A673 (cell line): ENCODE data around the gene GDF15. TPM values are rescaled to one million over a fixed set of nuclear protein-coding genes. Genes with fewer than 3 reads are reported as not detected.

ENCODE experiments used
- BruUV-seq: library from RNA; stranded (reverse); fragments of 400-500 nt; replicated peaks from 2 replicates; lab custom pipeline; 2021; lab: Mats Ljungman, UMichigan
- CTCF ChIA-PET: fragments of 300-600 bp; sonication (Branson Sonifier 250); formaldehyde crosslinking; loops from one replicate; lab custom pipeline; 2022; ENCODE audit warnings: antibody characterized with exemption; lab: Charles Lee
- POLR2A ChIA-PET: fragments of 300-600 bp; sonication (Branson Sonifier 250); formaldehyde crosslinking; loops from one replicate; lab custom pipeline; 2022; ENCODE audit warnings: antibody characterized with exemption; ENCODE audit not compliant: low non-redundant PET; lab: Charles Lee
- DNase-seq: peaks from one replicate; pipeline ENCODE4 v3.0.0-alpha.2; 2015; ENCODE audit warnings: low spot score
- H3K27ac ChIP-seq: fragments of 200-600 bp; sonication (generic); 2 replicates; pipeline ENCODE4 v1.5.1; 2016; ENCODE audit warnings: mixed run types, low read depth, mild to moderate bottlenecking, mixed read lengths, antibody characterized with exemption, low read length; ENCODE audit not compliant: poor library complexity, severe bottlenecking
- H3K27me3 ChIP-seq: fragments of 200-600 bp; sonication (generic); replicated peaks from 2 replicates; pipeline ENCODE4 v1.6.1; 2017; ENCODE audit warnings: mixed run types, low read depth, mild to moderate bottlenecking, mixed read lengths, antibody characterized with exemption, low read length; ENCODE audit not compliant: insufficient read depth, poor library complexity
- H3K36me3 ChIP-seq: fragments of 200-600 bp; sonication (generic); 2 replicates; pipeline ENCODE4 v1.6.1; 2016; ENCODE audit warnings: mixed run types, mild to moderate bottlenecking, mixed read lengths, antibody characterized with exemption, low read length; ENCODE audit not compliant: insufficient read depth, poor library complexity, severe bottlenecking
- H3K4me1 ChIP-seq: fragments of 200-600 bp; sonication (generic); 2 replicates; pipeline ENCODE4 v1.6.1; 2017; ENCODE audit warnings: mixed run types, mild to moderate bottlenecking, mixed read lengths, antibody characterized with exemption, low read length; ENCODE audit not compliant: insufficient read depth, poor library complexity, severe bottlenecking
- H3K4me3 ChIP-seq: fragments of 200-600 bp; sonication (generic); 2 replicates; pipeline ENCODE4 v1.5.1; 2016; ENCODE audit warnings: low read depth, mixed run types, mild to moderate bottlenecking, mixed read lengths, low read length; ENCODE audit not compliant: poor library complexity, severe bottlenecking
- H3K9me3 ChIP-seq: fragments of 200-600 bp; sonication (generic); 2 replicates; pipeline ENCODE4 v1.6.1; 2016; ENCODE audit warnings: mixed run types, low read depth, mild to moderate bottlenecking, mixed read lengths, antibody characterized with exemption, low read length; ENCODE audit not compliant: poor library complexity, severe bottlenecking
- CTCF ChIP-seq: fragments of 300-800, 200-600 bp; sonication (generic); conservative IDR thresholded peaks from 2 replicates; pipeline ENCODE4 v1.5.1; 2017; ENCODE audit warnings: low read depth, mild to moderate bottlenecking, antibody characterized with exemption, low read length, moderate library complexity, mixed read lengths
- EZH2 ChIP-seq: fragments of 200-600 bp; sonication (generic); IDR thresholded peaks from 2 replicates; pipeline ENCODE4 v1.6.1; 2017; ENCODE audit warnings: borderline replicate concordance, low read depth, mild to moderate bottlenecking, mixed read lengths, antibody characterized with exemption, low read length; ENCODE audit not compliant: poor library complexity, severe bottlenecking
- intact Hi-C: fragments of 100-400 bp; cut with micrococcal nuclease; formaldehyde crosslinking; loops from one replicate; pipeline ENCODE4 v1.10.0; 2022; ENCODE audit not compliant: unreplicated experiment
- total RNA-seq: library from RNA; stranded (reverse); gene quantifications from 2 replicates; pipeline ENCODE4 v1.2.3, GENCODE V29; 2021

GDF15 gene
- total RNA-seq, 1 experiment from 2014 or later, result 4.0 TPM

- ChIA-PET POLR2A (no interaction called here), CTCF (no interaction called here)
- intact Hi-C loops, result no loop called here
- peak overlapping the region; percentile 82 for H3K27ac ChIP-seq
- no peak overlapping the region for H3K4me3 ChIP-seq
- peaks cover 29% of the 10 kb centered on the region for H3K36me3 ChIP-seq
- H3K4me1 ChIP-seq, result peaks cover 90% of the 10 kb centered on the region
- no peaks in the 10 kb centered on the region for H3K9me3 ChIP-seq
- TF ChIP-seq CTCF (no peak), EZH2 (no peak)
- no peak for DNase-seq
- H3K27me3 ChIP-seq, result no peaks in the 10 kb centered on the region
- BruUV-seq, result no TSS peak
Measured at GRCh38 chr19:18430417-18431144, 44.6 kb downstream of the GDF15 start.

- BruUV-seq, result no TSS peak
- no peaks in the 10 kb centered on the region for H3K9me3 ChIP-seq
- TF ChIP-seq EZH2 (no peak), CTCF (no peak)
- DNase-seq, result no peak
- ChIA-PET CTCF (interaction anchor here (0.6 kb wide), 1 partner anchor 15 kb away, joined by 3 read pairs; no protein-coding TSS in a partner anchor), POLR2A (no interaction called here)
- H3K27me3 ChIP-seq, result no peaks in the 10 kb centered on the region
- intact Hi-C loops, result no loop called here
- peaks cover 38% of the 10 kb centered on the region for H3K36me3 ChIP-seq
- H3K27ac ChIP-seq, result peak overlapping the region; percentile 85
- peaks cover 84% of the 10 kb centered on the region for H3K4me1 ChIP-seq
- no peak overlapping the region for H3K4me3 ChIP-seq
Measured at GRCh38 chr19:18431351-18432197, 45.6 kb downstream of the GDF15 start.

- Histone ChIP-seq H3K9me3 (no peaks in the 10 kb centered on the region), H3K27me3 (no peaks in the 10 kb centered on the region), H3K4me3 (peak overlapping the region; percentile 35), H3K36me3 (peaks cover 38% of the 10 kb centered on the region), H3K4me1 (peaks cover 81% of the 10 kb centered on the region), H3K27ac (peak overlapping the region; percentile 85)
- no peak for DNase-seq
- CTCF ChIA-PET, result interaction anchor here (0.6 kb wide), 1 partner anchor 16 kb away, joined by 3 read pairs; no protein-coding TSS in a partner anchor
- POLR2A ChIA-PET, result no interaction called here
- TF ChIP-seq EZH2 (no peak), CTCF (no peak)
- no TSS peak for BruUV-seq
- intact Hi-C loops, result no loop called here
Measured at GRCh38 chr19:18432275-18433014, 46.5 kb downstream of the GDF15 start.
